WERI-Rb-1 (cell line): ENCODE measurements around the gene UNC5C.

ENCODE experiments used
- DNase-seq: peaks from one replicate; pipeline ENCODE4 v3.0.0-alpha.2; 2020
- H3K27ac ChIP-seq: fragments of 250-450 bp; sonication (Bioruptor Pico); 2 replicates; pipeline ENCODE4 v1.5.1; 2020; ENCODE audit warnings: mild to moderate bottlenecking, moderate library complexity
- H3K27me3 ChIP-seq: fragments of 250-450 bp; sonication (Bioruptor Pico); 2 replicates; pipeline ENCODE4 v1.5.1; 2021; ENCODE audit warnings: mild to moderate bottlenecking, low read depth, moderate library complexity; ENCODE audit not compliant: insufficient read depth, severe bottlenecking
- H3K36me3 ChIP-seq: fragments of 250-450 bp; sonication (Bioruptor Pico); 2 replicates; pipeline ENCODE4 v1.5.1; 2020; ENCODE audit warnings: mild to moderate bottlenecking, moderate library complexity
- H3K4me3 ChIP-seq: 2 replicates; pipeline ENCODE4 v1.5.1; 2011; ENCODE audit warnings: low read depth, mild to moderate bottlenecking, control low read depth, low read length
- H3K9me3 ChIP-seq: fragments of 250-450 bp; sonication (Bioruptor Pico); 2 replicates; pipeline ENCODE4 v1.5.1; 2021; ENCODE audit warnings: mild to moderate bottlenecking, moderate library complexity; ENCODE audit not compliant: severe bottlenecking
- TF ChIP-seq, protein P1 (sequence below): IDR thresholded peaks from 2 replicates; pipeline ENCODE4 v1.5.1; 2011; ENCODE audit warnings: low read depth, mild to moderate bottlenecking, control low read depth, inconsistent platforms, low read length

The UNC5C gene

DNA sequence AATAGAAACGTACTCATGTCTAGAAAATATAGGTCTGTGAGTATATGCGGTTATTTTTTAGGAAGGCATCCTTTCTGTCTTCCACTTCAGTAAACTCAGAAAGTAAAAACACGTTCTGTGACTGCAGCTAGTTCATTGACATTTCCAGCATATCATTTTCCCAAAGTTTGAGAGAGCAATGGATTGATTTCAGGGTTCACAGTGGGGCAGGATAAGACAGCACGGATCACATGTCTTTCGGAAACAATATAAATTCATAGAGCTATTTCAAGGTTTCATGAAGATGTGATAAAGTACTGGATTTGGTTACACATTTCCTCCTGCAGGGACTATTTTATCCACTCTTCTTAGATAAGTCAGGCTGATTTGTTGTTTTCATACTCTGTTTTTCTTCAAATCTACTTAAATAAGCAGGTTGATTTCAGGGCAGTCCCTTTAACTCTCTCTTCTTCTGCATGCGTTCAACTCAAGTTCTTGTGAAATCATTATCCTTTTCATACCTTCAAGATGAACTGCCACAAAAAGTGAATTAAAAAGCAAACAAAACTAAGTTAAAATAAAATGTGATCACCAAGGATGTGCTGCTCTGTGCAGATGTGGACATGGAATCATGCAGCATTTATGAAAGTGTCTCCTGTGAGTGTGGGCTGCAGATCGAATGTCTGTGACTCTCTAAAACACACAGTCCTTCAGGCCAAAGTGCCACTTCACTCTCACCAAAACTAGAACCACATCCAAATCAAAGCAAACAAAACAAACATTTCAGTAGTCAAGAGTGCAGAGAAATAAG is 187.7 kb downstream of the UNC5C start:
- no peak overlapping the region for H3K4me3 ChIP-seq
- TF ChIP-seq, protein P1, sequence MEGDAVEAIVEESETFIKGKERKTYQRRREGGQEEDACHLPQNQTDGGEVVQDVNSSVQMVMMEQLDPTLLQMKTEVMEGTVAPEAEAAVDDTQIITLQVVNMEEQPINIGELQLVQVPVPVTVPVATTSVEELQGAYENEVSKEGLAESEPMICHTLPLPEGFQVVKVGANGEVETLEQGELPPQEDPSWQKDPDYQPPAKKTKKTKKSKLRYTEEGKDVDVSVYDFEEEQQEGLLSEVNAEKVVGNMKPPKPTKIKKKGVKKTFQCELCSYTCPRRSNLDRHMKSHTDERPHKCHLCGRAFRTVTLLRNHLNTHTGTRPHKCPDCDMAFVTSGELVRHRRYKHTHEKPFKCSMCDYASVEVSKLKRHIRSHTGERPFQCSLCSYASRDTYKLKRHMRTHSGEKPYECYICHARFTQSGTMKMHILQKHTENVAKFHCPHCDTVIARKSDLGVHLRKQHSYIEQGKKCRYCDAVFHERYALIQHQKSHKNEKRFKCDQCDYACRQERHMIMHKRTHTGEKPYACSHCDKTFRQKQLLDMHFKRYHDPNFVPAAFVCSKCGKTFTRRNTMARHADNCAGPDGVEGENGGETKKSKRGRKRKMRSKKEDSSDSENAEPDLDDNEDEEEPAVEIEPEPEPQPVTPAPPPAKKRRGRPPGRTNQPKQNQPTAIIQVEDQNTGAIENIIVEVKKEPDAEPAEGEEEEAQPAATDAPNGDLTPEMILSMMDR, result no peak
- no peak for DNase-seq
- no peak overlapping the region for H3K27ac ChIP-seq
- H3K27me3 ChIP-seq, result no peaks in the 10 kb centered on the region
- no peaks in the 10 kb centered on the region for H3K9me3 ChIP-seq
- no peaks in the 10 kb centered on the region for H3K36me3 ChIP-seq

DNA sequence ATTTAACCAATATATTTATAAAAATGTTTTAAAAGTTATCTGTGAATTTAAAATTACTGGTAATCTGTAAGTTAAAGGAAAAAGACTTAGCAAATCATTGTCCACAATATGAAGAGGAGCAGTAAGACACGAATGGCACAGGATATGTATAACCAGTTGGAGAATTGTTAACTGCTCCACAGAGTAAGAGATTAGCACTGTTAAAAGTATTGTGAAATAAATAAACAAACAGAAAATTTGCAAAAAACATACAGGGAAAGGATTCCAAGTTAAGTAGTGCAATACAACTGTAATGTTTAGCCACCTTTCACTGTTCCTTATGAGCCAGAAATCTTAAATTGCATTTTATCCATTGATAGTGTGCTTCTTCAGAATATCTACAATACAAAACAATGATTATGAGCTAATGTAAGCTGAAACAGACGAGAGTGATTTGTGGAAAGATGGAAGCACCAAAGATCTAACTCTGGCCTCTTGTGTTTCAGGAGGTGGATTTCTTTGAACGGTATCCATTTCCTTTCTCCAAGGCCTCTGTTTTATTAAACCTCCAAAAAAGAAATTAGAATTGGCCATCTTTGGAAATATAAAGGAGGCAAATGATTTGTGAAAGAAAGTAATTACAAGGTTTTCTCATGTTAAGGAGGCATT is 188.4 kb downstream of the UNC5C start:
- H3K27ac ChIP-seq, result no peak overlapping the region
- TF ChIP-seq, protein P1, result no peak
- H3K36me3 ChIP-seq, result no peaks in the 10 kb centered on the region
- H3K9me3 ChIP-seq, result no peaks in the 10 kb centered on the region
- no peaks in the 10 kb centered on the region for H3K27me3 ChIP-seq
- DNase-seq, result no peak
- H3K4me3 ChIP-seq, result no peak overlapping the region

DNA sequence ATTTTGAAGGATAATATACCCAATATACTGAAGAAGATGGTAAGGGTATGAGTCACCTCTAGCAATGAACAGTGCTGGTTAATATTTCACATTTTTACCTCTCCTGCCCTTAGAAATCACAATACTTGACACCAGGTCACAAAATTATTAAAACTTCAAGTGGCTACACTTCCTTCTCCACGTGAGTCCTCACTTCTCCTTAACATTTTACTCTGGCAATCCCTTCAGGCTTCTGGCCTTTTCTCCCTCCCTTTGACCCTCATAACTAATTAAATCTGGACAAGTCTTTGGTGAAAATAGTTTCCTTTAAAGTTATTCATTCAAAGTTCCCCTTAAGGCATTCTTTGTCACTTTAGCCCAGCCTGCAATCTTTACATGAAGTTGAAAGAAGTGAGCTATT is 190.4 kb downstream of the UNC5C start:
- Histone ChIP-seq H3K9me3 (no peaks in the 10 kb centered on the region), H3K27ac (no peak overlapping the region), H3K4me3 (no peak overlapping the region), H3K36me3 (no peaks in the 10 kb centered on the region), H3K27me3 (no peaks in the 10 kb centered on the region)
- no peak for DNase-seq
- TF ChIP-seq, protein P1, result no peak

DNA sequence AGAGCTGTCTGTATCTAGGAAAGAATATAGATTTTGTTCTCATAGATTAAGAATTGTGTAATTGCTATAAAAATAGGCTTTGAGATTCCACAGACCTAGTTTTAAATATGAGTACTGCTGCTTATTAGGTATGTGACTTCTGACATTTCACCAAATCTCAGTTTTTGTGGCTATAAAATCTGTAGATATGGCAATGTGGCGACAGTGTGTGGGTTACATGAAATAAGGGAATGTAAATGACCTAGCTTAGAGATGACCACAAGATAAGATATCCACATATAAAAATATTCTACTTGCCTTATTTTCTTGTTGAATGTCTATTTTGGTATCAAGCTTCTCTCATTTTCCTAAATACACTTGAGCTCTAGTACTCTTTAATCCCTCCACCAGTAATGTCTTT is 193.8 kb downstream of the UNC5C start:
- no peaks in the 10 kb centered on the region for H3K36me3 ChIP-seq
- no peaks in the 10 kb centered on the region for H3K9me3 ChIP-seq
- TF ChIP-seq, protein P1, result no peak
- no peak overlapping the region for H3K4me3 ChIP-seq
- H3K27ac ChIP-seq, result no peak overlapping the region
- no peak for DNase-seq
- no peaks in the 10 kb centered on the region for H3K27me3 ChIP-seq

DNA sequence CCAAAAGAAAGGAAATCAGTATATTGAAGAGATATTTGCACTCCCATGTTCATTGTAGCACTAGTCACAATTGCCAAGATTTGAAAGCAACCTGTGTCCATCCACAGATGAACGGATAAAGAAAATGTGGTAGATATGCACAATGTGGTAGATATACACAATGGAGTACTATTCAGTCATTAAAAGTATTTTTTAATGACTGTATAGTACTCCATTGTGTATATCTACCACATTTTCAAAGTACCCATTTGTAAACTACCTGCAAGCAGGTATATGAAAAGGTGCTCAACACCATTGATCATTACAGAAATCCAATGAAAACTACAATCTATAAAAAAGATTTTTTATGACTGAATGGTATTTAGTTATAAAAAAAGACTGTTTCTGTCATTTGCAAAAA is 200.4 kb downstream of the UNC5C start:
- H3K27ac ChIP-seq, result no peak overlapping the region
- TF ChIP-seq, protein P1, result no peak
- DNase-seq, result no peak
- H3K9me3 ChIP-seq, result peaks cover 2% of the 10 kb centered on the region
- H3K4me3 ChIP-seq, result no peak overlapping the region
- H3K27me3 ChIP-seq, result no peaks in the 10 kb centered on the region
- H3K36me3 ChIP-seq, result no peaks in the 10 kb centered on the region

DNA sequence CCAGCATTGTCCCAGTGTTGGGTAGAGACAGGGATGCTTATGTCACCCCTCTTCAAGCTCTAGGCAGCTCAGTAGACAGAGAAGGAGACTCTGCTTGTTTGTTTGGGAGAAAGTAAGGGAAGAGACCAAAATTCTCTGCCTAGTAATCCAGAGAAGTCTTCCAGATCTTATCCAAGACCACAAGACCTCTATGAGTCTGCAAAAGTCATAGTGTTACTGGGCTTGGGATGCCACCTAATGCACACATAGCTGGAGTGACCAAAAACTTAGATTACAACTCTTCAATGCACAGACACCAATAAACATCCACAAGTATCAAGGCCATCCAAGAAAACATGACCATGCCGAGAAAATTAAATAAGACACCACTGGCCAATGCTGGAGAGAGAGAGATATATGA is 205.5 kb downstream of the UNC5C start:
- Histone ChIP-seq H3K4me3 (no peak overlapping the region), H3K9me3 (no peaks in the 10 kb centered on the region)
- no peak for DNase-seq

More for the DNA sequence above, 205.5 kb downstream of the UNC5C start:
- H3K27me3 ChIP-seq, result no peaks in the 10 kb centered on the region
- H3K36me3 ChIP-seq, result no peaks in the 10 kb centered on the region
- no peak overlapping the region for H3K27ac ChIP-seq
- TF ChIP-seq, protein P1, result no peak
